ENCODE data around the gene SCN4B.

The SCN4B gene

GRCh38 chr11:118099838-118100556, 52.6 kb downstream of the SCN4B start:
- DNase-seq (ENCODE audit: low spot score): no peak

- DNase-seq (ENCODE audit: low spot score): no peak
These were observed 53.4 kb downstream of the SCN4B start for GRCh38 chr11:118098996-118099837.

GRCh38 chr11:118095967-118096367, 56.7 kb downstream of the SCN4B start:
- DNase-seq (ENCODE audit: low spot score): no peak

GRCh38 chr11:118095493-118095892, 57.1 kb downstream of the SCN4B start:
- DNase-seq (ENCODE audit: low spot score): no peak

- DNase-seq (ENCODE audit: low spot score): no peak
These were observed 59.6 kb downstream of the SCN4B start for GRCh38 chr11:118092907-118093571.

GRCh38 chr11:118091690-118092089, 60.9 kb downstream of the SCN4B start:
- DNase-seq (ENCODE audit: low spot score): no peak

GRCh38 chr11:118090545-118091162, 62.0 kb downstream of the SCN4B start:
- DNase-seq (ENCODE audit: low spot score): no peak

- no peak for DNase-seq (ENCODE audit: low spot score)
These were observed 64.1 kb downstream of the SCN4B start for GRCh38 chr11:118088531-118088930.

GRCh38 chr11:118087931-118088330, 64.7 kb downstream of the SCN4B start:
- no peak for DNase-seq (ENCODE audit: low spot score)

GRCh38 chr11:118086913-118087768, 65.5 kb downstream of the SCN4B start, which contains the start of gene SMIM35:
TSS of gene SMIM35 (minus strand) at chr11:118086963. CDS start at chr11:118086757, 206 bp downstream.
- no peak for DNase-seq (ENCODE audit: low spot score)

GRCh38 chr11:118084656-118085055, 68.0 kb downstream of the SCN4B start:
- no peak for DNase-seq (ENCODE audit: low spot score)

GRCh38 chr11:118084247-118084646, 68.4 kb downstream of the SCN4B start:
- DNase-seq (ENCODE audit: low spot score): no peak
